Measurements from ENCODE around the gene CRLF2. TPM values are rescaled to one million over a fixed set of nuclear protein-coding genes. Genes with fewer than 3 reads are reported as not detected.

CRLF2 gene
- total RNA-seq, 2 experiments from 2014 or later = 0.16 to 0.42 TPM

DNA sequence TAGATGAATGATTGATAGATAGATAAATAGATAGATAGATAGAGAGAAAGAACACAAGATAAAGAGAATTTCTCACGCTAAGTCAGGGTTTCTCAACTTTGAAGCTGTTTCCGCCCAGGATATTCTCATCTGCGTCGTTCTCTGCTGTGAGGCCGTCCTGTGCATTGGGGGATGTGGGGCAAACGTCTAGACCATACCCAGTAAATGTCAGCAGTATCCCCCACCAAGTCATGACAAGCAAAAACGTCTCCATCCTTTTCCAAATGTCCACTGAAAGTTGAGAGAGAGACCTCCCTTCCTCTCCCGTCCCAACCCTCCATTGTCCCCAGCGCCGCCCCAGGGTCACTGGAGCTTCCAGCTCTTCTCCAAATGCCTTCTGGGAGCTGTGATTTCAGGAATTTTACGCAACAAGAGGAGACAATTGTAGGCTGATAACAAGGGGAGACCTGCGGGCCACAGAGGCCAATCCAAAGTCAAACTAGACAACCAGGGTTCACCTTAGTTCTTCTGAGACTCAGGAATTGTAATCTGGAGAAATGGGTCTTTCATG lies 8.9 kb upstream of the CRLF2 start:
- POLR2A ChIA-PET = no interaction called here
- Histone ChIP-seq H3K4me3 (ENCODE audit: low read length) (no peak overlapping the region), H3K27ac (ENCODE audit: low read depth in 1 of 2, low read length in 2 of 2) (no peak overlapping the region), H3K36me3 (ENCODE audit: insufficient read depth, low read length) (no peaks in the 10 kb centered on the region), H3K9me3 (ENCODE audit: control insufficient read depth in 1 of 2, insufficient read depth in 1 of 2, low read length in 2 of 2) (peaks cover 6 to 10% of the 10 kb centered on the region in 2 experiments), H3K4me1 (ENCODE audit: insufficient read depth, low read length) (peaks cover 3% of the 10 kb centered on the region), H3K27me3 (ENCODE audit: control insufficient read depth in 1 of 2, insufficient read depth in 2 of 2, low read length in 2 of 2) (no peaks in the 10 kb centered on the region)
- no peak for DNase-seq
- intact Hi-C loops (cut with DNase I, micrococcal nuclease) = no loop called here
- Mint-ChIP-seq H3K4me1 (ENCODE audit: low read depth) (no peaks in the 10 kb centered on the region), H3K36me3 (ENCODE audit: low read depth) (no peaks in the 10 kb centered on the region), H3K9me3 (peaks cover 8% of the 10 kb centered on the region), H3K27ac (no peak overlapping the region), H3K27me3 (no peaks in the 10 kb centered on the region), H3K4me3 (no peak overlapping the region)
- CTCF ChIA-PET = no interaction called here
- TF ChIP-seq, protein P1, sequence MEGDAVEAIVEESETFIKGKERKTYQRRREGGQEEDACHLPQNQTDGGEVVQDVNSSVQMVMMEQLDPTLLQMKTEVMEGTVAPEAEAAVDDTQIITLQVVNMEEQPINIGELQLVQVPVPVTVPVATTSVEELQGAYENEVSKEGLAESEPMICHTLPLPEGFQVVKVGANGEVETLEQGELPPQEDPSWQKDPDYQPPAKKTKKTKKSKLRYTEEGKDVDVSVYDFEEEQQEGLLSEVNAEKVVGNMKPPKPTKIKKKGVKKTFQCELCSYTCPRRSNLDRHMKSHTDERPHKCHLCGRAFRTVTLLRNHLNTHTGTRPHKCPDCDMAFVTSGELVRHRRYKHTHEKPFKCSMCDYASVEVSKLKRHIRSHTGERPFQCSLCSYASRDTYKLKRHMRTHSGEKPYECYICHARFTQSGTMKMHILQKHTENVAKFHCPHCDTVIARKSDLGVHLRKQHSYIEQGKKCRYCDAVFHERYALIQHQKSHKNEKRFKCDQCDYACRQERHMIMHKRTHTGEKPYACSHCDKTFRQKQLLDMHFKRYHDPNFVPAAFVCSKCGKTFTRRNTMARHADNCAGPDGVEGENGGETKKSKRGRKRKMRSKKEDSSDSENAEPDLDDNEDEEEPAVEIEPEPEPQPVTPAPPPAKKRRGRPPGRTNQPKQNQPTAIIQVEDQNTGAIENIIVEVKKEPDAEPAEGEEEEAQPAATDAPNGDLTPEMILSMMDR (IDR thresholded peaks at IDR 0.05) = no peak
- no peak for ATAC-seq (ENCODE audit: poor library complexity)

DNA sequence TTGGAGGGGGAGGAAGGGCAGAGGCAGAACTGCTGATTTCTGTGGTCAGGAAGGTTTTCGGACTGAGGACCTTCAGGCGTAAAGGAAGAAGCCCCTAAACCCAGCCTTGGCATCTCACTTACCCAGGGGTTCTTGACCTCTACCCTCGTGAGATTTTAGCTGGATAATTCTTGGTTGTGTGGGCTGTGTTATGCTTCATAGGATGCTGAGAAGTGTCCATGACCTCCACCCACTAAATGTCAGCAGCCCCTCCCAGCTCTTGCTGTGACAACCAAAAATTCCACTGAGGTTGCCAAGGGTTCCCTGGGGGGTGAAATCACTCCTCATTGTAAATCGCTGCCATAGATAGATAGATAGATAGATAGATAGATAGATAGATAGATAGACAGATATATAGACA lies 5.8 kb upstream of the CRLF2 start:
- Mint-ChIP-seq H3K9me3 (peaks cover 6% of the 10 kb centered on the region), H3K27me3 (no peaks in the 10 kb centered on the region), H3K27ac (no peak overlapping the region), H3K36me3 (ENCODE audit: low read depth) (no peaks in the 10 kb centered on the region), H3K4me3 (no peak overlapping the region), H3K4me1 (ENCODE audit: low read depth) (no peaks in the 10 kb centered on the region)
- DNase-seq (no peak), ATAC-seq (ENCODE audit: poor library complexity) (no peak)
- Histone ChIP-seq H3K36me3 (ENCODE audit: insufficient read depth, low read length) (no peaks in the 10 kb centered on the region), H3K27me3 (ENCODE audit: control insufficient read depth in 1 of 2, insufficient read depth in 2 of 2, low read length in 2 of 2) (no peaks in the 10 kb centered on the region), H3K9me3 (ENCODE audit: control insufficient read depth in 1 of 2, insufficient read depth in 1 of 2, low read length in 2 of 2) (peaks cover 0 to 5% of the 10 kb centered on the region in 2 experiments), H3K27ac (ENCODE audit: low read depth in 1 of 2, low read length in 2 of 2) (no peak overlapping the region), H3K4me3 (ENCODE audit: low read length) (no peak overlapping the region), H3K4me1 (ENCODE audit: insufficient read depth, low read length) (no peaks in the 10 kb centered on the region)
- CTCF ChIA-PET = no interaction called here
- intact Hi-C loops (cut with DNase I, micrococcal nuclease) = no loop called here
- POLR2A ChIA-PET = no interaction called here
- TF ChIP-seq, protein P1 (IDR thresholded peaks at IDR 0.05) = no peak

DNA sequence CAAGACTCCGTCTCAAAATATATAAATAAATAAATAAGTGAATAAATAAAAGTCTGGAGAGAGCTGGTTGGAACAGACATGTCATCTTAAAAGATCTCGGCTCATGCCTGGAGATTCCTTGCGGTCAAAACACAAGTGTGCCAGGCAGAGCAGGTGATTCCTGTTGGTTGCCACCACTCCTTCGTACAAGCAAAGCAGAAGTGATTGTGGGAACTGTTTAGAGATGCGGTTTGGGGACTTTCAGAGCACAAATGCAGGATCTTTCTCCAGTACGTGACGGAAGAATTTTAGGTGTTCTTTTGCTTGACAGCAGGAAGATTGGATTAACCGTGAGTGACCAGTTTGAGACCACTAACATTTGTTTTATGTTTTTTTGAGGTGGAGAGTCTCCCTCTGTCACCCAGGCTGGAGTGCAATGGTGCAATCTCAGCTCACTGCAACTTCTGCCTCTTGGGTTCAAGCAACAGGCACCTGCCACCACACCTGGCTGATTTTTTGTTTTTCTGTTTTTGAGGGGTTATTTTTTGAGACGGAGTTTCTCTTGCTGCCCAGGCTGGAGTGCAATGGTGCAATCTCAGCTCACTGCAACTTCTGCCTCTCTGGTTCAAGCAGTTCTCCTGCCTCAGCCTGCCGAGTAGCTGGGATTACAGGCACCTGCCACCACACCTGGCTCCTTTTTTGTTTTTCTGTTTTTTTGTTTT lies 2.8 kb upstream of the CRLF2 start:
- Mint-ChIP-seq H3K27me3 (no peaks in the 10 kb centered on the region), H3K4me1 (ENCODE audit: low read depth) (peaks cover 18% of the 10 kb centered on the region), H3K27ac (no peak overlapping the region), H3K36me3 (ENCODE audit: low read depth) (no peaks in the 10 kb centered on the region), H3K9me3 (no peaks in the 10 kb centered on the region), H3K4me3 (no peak overlapping the region)
- Histone ChIP-seq H3K9me3 (ENCODE audit: control insufficient read depth in 1 of 2, insufficient read depth in 1 of 2, low read length in 2 of 2) (no peaks in the 10 kb centered on the region), H3K27ac (ENCODE audit: low read depth in 1 of 2, low read length in 2 of 2) (no peak overlapping the region), H3K4me3 (ENCODE audit: low read length) (no peak overlapping the region), H3K36me3 (ENCODE audit: insufficient read depth, low read length) (no peaks in the 10 kb centered on the region), H3K27me3 (ENCODE audit: control insufficient read depth in 1 of 2, insufficient read depth in 2 of 2, low read length in 2 of 2) (no peaks in the 10 kb centered on the region), H3K4me1 (ENCODE audit: insufficient read depth, low read length) (peaks cover 3% of the 10 kb centered on the region)
- POLR2A ChIA-PET = no interaction called here
- CTCF ChIA-PET = no interaction called here
- no peak for ATAC-seq (ENCODE audit: poor library complexity)
- peak in 3 of 14 experiments; percentile 19 to 72 (median 65) for DNase-seq
- TF ChIP-seq, protein P1 (IDR thresholded peaks at IDR 0.05) = no peak
- intact Hi-C loops (cut with DNase I, micrococcal nuclease) = no loop called here
